Activated naive CD4-positive, alpha-beta T cell treated with anti-CD3 and anti-CD28 coated beads, Interleukin-2, amount 50 U/mL, for 72 hours (primary cell): ENCODE data around the gene ATF5. TPM values are rescaled to one million over a fixed set of nuclear protein-coding genes. Genes with fewer than 3 reads are reported as not detected.

Experiments used
- ATAC-seq, 2 donors: fragments of 150-1000 bp; cut with Tn5 transposase; 2 replicates each; pipeline ENCODE4 v1.10.0; 2021; ENCODE audit warnings: mild to moderate bottlenecking in 2 of 2, moderate library complexity in 2 of 2
- DNase-seq, 2 donors: peaks; one replicate each; pipeline ENCODE4 v3.0.0; 2021 to 2022; ENCODE audit warnings: low spot score in 2 of 2
- H3K27ac Mint-ChIP-seq, 2 donors: one replicate each; pipeline ENCODE4 v1.8.0; 2022; ENCODE audit warnings: mild to moderate bottlenecking in 2 of 2, mixed read lengths in 2 of 2
- H3K36me3 Mint-ChIP-seq, 2 donors: one replicate each; pipeline ENCODE4 v1.8.0; 2022; ENCODE audit warnings: mixed read lengths in 2 of 2
- H3K9me3 Mint-ChIP-seq, 2 donors: one replicate each; pipeline ENCODE4 v1.8.0; 2022; ENCODE audit warnings: mixed read lengths in 2 of 2
- total RNA-seq, 2 donors: library from RNA; stranded (reverse); gene quantifications; one replicate each; pipeline ENCODE4 v1.2.3, GENCODE V29; 2022

The ATF5 gene
- total RNA-seq, 2 donors from 2014 or later = 7.7 to 13.2 TPM

DNA sequence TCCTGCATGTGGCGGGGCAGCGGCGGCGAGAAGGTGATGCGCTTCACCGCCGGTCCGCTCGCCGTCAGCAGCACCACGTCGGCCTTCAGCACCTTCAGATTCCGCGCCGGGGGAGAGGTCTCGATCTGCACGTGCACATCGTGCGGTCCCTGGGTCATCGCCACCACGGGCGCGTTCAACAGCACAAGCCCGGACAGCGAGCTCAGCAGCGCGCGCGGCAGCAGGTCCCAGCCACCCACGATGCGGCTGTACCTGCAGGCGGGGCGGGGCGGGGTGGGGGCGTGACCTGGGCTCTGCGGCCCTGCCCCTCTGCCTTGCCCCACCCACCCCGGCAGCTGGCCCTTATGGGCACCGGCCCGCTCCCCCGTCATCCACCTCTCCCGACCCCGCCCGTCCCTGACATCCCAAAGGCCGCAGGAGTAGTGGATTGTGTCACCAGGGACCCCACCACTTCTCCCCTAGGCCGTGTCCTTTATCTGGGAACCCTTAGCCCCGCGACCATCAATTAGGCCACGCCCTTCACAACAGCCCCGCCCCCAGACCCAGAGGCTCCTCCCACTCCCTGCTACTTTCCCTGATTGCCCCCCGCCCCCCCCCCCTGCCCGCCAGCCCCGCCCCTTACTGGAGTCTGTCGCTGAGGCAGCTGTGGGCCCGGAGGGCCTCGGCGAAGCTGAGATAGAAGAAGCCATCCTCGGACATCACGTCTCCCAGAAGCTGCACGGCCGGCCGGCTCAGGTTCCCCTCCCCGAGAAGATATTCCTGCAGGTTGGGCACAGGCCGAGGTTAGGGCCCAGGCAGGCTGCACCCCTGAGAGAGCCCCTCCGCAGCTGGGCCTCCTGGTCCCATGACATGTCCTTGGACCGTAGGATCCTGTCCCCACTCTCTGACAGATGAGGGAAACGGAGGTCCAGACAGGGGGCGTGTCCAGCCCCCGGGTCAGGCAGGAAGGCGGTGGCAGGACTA lies 38.4 kb upstream of the ATF5 start:
- H3K27ac Mint-ChIP-seq = peak overlapping the region in 1 of 2 donors; percentile 81
- peak; percentile 21 to 86 for ATAC-seq
- DNase-seq = peak in 1 of 2 donors; percentile 58
- no peaks in the 10 kb centered on the region for H3K9me3 Mint-ChIP-seq
- H3K36me3 Mint-ChIP-seq = peaks cover under 1 to 12% of the 10 kb centered on the region in 2 donors

DNA sequence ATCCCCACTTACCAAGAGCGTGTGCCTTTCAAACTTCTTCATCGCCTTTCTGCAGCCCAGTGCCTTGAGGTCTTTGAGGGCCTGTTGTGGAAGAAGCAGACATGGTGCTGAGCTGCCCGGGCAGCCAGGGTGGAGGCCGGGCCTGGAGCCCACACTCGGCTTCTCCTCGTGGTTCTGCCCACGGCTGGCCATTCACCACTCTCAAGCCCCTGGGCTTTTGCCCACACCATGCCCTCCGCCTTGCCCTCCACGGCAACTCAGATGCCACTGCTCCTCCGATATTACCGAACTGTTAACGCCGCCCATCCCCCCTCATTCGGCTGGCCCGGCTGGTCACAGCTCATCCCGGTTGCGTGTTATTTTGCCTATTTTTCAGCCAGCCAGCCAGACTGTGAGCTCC lies 37.6 kb upstream of the ATF5 start:
- no peaks in the 10 kb centered on the region for H3K9me3 Mint-ChIP-seq
- H3K27ac Mint-ChIP-seq = peak overlapping the region; percentile 23 to 29
- DNase-seq = no peak
- no peak for ATAC-seq
- H3K36me3 Mint-ChIP-seq = peaks cover 0 to 12% of the 10 kb centered on the region in 2 donors

DNA sequence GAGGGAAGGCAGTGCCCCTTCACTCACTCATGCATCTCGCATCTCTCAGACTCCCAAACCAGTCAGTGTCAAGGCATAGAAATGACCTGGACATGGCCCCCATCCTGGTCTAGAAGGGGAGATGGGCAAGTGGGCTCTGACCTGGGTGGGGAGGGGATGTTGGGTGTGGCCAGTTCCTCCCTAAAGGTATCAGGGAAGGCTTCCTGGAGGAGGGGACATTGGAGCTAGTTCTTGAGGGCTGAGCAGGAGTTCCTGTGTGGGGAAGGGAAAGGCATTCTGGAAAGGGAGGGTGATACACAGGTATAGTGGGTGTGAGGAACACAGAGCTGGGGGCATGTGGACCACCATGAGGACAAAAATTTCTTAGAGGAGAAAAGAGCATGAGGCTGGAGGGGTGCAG lies 36.3 kb upstream of the ATF5 start:
- H3K36me3 Mint-ChIP-seq = peaks cover 0 to 12% of the 10 kb centered on the region in 2 donors
- no peak for DNase-seq
- no peaks in the 10 kb centered on the region for H3K9me3 Mint-ChIP-seq
- no peak for ATAC-seq
- H3K27ac Mint-ChIP-seq = peak overlapping the region; percentile 18 to 19

DNA sequence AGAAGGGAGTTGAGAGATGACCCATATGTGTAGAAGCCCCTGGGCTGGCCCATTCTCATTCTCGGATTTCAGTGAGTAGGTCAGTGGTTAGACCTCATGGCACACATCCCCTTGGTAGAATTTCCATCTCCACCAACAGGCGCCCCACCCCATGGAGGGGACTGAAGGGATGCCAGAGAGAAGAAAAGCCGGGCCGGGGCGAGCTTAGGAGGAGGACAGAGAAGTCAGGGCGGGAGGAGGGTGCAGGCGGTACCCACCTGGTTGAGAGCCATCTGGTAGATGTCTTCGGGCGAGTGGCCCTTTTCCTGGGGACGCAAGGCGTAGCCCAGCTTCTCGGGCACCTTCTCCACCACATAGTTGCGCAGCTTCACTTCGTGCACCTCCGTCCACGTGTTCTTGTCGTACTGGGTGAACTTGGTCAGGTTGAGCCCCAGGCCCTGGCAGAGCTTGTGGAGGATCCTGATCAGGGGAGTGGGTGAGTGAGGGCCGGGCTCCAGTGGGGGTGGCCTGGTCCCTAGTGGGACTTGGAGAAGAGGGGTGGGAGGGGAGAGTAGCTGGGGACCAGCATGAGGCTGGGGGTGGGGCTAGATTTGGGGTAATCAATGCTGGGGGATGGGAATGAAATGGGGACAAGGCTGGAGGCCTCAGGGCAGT lies 34.9 kb upstream of the ATF5 start:
- Mint-ChIP-seq H3K36me3 (peaks cover 0 to 12% of the 10 kb centered on the region in 2 donors), H3K9me3 (no peaks in the 10 kb centered on the region), H3K27ac (peak overlapping the region in 1 of 2 donors; percentile 88)
- ATAC-seq = no peak
- DNase-seq = no peak

DNA sequence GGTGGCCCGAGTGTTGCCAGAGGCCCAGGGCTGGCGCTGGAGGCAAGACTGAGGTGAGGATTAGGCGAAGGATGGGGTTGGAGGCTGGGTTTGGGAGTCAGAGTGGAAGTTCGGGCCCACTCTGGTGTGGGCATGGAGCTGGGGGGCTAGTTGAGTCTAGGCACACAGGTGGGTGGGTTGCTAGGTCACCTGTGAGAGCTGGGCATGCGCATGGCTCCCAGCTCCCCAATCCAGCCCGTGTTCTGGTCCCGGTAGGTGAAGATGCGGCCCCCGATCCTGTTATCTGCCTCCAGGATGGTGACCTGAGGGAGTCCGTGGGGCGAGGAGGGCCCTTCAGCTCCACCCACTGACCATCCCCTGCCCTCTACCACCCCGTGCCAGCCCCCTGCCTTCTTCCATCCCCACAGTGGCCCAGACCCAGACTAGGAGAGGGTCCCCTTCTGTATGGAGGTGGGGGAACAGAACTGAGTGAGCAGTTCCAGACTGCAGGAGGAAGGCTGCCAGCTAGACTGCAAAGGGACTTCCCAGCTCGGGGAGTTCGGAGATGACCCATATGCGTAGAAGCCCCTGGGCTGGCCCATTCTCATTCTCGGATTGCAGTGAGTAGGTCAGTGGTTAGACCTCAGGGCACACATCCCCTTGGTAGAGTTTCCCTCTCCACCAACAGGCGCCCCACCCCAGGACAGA lies 34.0 kb upstream of the ATF5 start:
- peaks cover 0 to 3% of the 10 kb centered on the region in 2 donors for H3K36me3 Mint-ChIP-seq
- peak overlapping the region in 1 of 2 donors; percentile 88 for H3K27ac Mint-ChIP-seq
- H3K9me3 Mint-ChIP-seq = no peaks in the 10 kb centered on the region
- DNase-seq = peak in 1 of 2 donors; percentile 78
- peak in 1 of 2 donors; percentile 41 for ATAC-seq

DNA sequence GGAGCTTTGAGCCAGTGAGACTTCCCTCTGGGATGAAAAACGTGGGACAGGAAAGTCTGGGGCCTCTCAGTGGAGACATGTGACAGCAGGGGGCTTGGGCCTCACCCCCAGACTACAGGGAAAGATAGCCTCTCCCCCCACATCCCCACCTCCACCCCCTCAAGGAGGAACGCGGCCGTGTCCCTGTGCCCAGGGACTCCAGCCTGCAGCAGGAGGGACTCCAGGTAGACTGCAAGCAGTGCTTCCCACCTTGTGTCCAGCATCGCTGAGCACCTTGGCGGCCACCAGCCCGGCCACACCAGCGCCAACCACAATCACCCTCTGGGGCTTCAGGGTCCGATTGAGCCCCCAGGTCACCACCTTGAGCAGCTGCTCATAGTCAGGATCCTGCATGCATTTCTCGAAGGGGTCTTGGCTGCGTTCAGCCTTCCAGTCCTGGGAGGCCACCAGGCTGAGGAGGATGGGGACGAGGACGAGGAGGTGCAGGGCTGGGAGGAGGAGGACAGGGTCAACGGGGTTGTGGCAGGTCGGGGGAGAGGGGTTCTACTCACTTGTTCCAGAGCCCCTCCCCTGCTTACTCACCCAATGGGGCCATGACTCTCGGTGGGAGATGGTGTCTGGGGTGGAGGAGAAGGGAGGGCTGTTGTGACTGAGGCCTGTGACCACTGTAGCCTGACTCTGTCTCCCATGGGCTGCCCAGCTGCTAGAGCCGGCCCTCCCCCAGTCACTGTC lies 33.3 kb upstream of the ATF5 start:
- ATAC-seq = peak in 1 of 2 donors; percentile 12
- no peak for DNase-seq

DNA sequence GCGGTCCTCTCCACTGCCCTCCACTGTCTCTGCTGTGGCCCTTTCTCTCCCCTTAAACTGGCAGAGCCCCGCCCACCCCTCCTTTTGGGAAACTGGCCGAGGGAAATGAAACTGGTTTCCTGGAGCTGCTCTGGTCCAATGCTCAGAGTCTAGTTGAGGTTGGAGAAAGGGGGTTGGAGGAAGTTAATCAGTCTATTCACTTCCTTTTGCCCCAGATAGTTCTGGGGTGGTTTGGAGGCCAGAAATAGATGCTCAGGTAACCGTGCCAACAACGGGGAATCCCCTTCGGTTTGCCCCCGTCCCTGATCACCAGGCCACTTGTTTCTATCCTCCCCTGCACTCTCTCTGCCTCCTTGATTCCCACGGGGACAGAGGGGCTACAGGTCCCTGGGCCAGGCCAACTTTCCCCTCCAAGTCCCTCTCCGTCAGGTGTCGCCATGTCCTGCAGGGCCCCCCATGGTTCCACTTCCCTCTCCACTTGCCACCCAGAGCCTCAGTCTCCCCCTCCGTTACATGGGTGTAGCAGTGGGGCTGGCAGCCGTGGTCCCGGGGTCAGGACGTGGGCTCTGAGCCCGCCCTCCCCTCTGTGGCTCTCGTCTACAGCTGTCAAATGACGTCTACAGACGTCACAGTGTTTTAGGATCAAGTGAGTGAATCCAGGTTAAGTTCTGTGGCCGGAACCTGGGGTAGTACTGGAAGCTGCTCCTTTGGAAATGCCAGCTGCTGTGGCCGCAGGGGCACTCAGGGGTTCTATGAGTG lies 32.0 kb upstream of the ATF5 start, which contains the start of gene IL4I1:
Gene IL4I1, minus strand, starts transcription at position 25 of the 759 bp plus-strand sequence. CDS start 727 bp downstream, outside the sequence.
- peak in 1 of 2 donors; percentile 84 for DNase-seq
- no peaks in the 10 kb centered on the region for H3K9me3 Mint-ChIP-seq
- no peaks in the 10 kb centered on the region for H3K36me3 Mint-ChIP-seq
- ATAC-seq = peak; percentile 60 to 61
- H3K27ac Mint-ChIP-seq = peak within 1 kb of the TSS; percentile 88 to 98

More for the DNA sequence above, 33.3 kb upstream of the ATF5 start:
- H3K9me3 Mint-ChIP-seq = no peaks in the 10 kb centered on the region
- no peaks in the 10 kb centered on the region for H3K36me3 Mint-ChIP-seq
- peak overlapping the region in 1 of 2 donors; percentile 88 for H3K27ac Mint-ChIP-seq

DNA sequence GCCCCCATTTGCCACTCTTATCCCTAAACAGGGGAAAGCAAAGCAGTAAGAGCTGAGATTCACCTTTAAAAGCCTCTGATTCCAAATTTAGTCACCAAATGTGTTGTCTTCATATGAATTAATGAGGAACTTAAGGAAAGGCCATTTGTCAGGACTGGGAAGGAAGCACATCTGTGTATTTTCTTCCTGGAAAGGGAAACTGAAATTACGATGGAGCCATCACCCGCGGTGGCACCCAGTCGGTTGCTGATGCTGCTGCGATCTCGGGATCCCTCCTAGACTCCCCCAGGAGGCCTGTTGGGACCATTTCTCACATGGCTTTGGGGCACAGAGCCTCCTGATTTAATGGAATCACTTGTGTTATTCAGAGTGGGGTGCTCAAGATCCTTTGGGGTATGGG lies 24.9 kb upstream of the ATF5 start:
- Mint-ChIP-seq H3K36me3 (peaks cover 0 to 26% of the 10 kb centered on the region in 2 donors), H3K27ac (no peak overlapping the region), H3K9me3 (no peaks in the 10 kb centered on the region)
- DNase-seq (no peak), ATAC-seq (no peak)

DNA sequence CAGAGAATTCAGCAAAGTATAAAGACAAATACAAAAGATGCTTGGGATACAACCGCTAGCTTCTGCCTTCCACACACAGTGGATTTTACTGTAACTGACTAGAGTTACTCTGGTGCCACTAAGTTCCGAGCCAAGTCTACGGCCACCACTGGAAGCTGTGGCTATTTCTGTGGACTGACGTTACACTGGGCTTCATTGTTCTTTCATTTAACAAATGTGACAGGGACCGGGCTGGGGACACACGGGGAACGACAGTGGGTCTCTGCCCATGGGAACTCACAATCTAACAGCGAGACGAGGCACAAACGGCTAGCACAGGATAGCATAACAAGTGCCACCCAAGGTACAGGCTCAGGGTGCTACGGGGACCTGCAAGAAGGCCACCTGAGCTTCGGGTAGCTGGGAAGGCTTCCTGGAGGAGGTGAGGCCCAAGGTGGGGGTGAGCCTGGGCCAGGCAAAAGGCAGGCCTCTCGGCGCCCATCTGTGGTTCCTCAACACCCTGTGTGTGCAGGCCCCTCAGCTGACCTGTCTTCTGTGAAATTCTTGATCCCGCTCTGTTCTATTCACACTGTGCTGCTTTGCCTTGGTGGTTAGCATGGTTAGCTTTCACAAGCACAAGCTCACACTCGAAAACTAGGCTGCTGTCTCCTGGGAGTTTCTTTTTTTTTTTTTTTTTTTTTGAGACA lies 22.0 kb upstream of the ATF5 start:
- no peak overlapping the region for H3K27ac Mint-ChIP-seq
- ATAC-seq = no peak
- no peak for DNase-seq
- peaks cover 0 to 43% of the 10 kb centered on the region in 2 donors for H3K36me3 Mint-ChIP-seq
- no peaks in the 10 kb centered on the region for H3K9me3 Mint-ChIP-seq

DNA sequence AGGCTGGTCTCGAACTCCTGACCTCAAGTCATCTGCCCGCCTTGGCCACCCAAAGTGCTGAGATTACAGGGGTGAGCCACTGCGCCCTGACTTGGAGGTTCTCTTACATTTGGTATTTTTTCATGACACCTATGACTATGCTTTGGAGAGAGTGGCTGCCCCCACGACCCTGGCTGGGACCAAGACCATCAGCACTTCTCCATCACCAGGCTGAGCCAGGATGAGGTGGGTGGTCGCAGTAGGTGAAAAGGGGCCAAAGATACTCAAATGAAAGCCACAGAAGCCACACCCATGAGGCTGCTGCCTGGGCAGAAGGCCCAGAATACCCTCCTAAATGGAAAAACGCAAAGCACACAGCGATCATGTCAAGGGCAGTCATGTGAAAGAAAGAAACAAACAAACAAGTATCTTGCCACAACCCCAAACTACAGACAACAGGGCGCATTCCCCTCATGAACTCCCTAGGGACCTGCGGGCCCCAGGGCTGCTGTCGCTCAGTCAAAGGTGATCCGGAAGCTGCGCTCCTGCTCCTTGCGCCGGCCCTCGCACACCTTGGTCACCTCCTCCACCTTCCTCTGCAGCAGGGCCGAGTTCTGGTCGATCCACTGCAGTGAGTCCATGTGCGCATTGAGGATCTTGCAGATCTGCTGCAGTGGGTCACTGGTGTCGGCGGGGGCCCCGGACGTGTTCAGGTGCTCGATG lies 21.1 kb upstream of the ATF5 start:
- ATAC-seq (peak in 1 of 2 donors; percentile 15), DNase-seq (no peak)
- Mint-ChIP-seq H3K36me3 (peaks cover 0 to 48% of the 10 kb centered on the region in 2 donors), H3K9me3 (no peaks in the 10 kb centered on the region), H3K27ac (peak overlapping the region; percentile 16 to 68)

DNA sequence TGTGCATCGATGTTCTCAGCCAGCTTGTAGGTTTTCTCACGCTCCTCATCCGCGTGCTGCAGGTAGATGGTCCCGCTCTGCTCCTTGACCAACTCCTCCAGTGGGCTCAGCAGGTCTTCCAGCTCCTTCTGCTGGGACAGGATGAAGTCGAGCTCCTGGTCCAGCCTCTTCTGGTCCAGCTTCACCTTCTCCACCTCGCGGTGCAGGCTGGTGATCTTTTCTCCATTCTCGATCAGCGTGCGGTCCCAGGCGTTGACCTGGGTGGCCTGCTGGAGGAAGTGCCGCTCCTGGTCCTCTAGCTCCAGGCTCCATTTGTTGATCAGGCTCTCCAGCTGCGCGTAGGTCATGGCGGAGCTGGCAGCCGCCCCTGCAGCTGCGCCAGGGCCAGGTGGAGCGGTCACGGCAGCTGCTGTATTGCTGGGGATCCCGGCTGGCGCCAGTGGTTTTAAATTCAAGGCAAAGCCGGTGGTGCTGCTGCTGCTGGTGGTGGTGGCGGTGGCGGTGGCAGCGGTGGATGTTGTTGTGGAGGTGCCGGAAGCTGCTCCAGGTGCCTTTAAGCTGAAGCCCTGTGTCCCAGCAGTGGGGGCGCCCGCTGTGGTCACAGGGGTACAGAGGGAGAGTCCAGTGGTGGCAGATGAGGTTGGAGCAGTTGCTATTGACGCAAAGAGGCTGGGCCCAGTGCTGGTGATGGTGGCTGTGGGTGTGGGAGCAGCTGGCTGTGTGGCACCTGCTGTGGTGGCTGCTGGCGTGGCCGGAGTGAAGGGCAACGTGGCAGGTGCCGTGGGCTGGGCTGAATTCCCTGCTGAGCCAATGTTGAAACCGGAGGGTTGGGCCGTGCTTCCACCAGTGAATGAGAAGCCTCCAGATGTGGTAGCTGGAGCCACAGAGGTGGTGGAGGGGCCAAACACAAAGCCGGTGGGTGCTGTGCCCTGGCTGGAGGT lies 20.3 kb upstream of the ATF5 start:
- H3K9me3 Mint-ChIP-seq = no peaks in the 10 kb centered on the region
- peaks cover 0 to 57% of the 10 kb centered on the region in 2 donors for H3K36me3 Mint-ChIP-seq
- ATAC-seq = no peak
- H3K27ac Mint-ChIP-seq = peak overlapping the region; percentile 16 to 68
- no peak for DNase-seq

DNA sequence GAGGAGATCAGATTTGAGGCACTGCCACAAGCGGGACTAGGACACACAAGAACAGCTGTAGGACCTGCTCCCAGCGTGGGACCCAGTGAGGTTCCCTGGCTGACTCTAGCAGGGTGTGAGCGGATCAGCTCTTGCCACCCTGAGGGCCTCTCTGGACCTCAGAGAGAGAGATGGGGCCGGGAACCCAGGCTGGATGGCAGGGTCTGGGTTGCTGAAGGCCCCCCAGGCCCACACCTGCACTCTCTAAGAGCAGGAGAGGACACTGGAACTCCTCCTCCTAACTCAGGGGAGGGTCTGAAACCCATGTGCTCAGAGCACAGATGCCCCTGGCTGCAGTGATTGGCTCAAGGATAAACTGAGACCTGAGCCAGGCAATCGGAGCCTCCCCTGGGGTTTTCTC lies 18.8 kb upstream of the ATF5 start:
- ATAC-seq = no peak
- DNase-seq = no peak
- H3K9me3 Mint-ChIP-seq = no peaks in the 10 kb centered on the region
- peak overlapping the region; percentile 67 to 80 for H3K27ac Mint-ChIP-seq
- H3K36me3 Mint-ChIP-seq = peaks cover 4 to 65% of the 10 kb centered on the region in 2 donors

DNA sequence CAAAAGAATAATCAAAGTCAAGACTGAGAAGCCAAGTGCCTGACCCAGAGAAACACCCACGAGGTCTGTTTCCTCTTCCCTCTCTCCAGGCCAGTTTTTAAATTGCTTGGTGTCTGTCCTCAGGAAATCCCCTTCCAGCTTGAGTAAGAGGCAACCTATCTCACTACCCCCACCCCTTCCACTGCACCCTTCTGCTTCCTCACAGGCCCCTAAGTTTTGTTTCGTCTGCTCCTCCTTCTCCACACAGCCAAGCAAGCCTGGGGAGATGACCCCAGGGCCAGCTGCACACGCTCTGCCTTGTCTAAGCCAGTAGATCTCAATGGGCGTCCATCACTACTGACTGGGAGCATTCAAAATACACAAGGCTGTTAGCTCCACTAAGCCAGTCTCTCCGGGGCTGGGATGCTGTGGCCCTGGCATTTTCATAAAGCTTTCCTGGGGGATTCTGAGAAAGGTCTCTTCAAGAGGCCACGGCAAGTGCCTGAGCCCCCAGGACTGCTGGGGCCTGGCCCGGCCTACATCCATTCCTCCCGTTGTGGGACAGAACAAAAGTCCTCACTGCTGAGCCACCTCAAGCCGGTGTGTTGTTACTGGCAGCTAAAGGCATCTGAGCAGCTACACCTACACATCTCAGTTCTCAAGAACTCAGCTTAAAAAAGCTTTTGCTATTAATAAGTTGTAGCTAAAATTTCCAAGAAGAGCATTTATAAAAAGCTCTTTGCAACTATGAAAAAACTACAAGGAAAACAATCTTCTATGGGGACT lies 17.4 kb upstream of the ATF5 start:
- DNase-seq = no peak
- Mint-ChIP-seq H3K27ac (peak overlapping the region; percentile 75 to 91), H3K9me3 (no peaks in the 10 kb centered on the region), H3K36me3 (peaks cover 12 to 71% of the 10 kb centered on the region in 2 donors)
- ATAC-seq = peak; percentile 73 to 84
